ENCODE data around the gene OR5AL1. TPM values are rescaled to one million over a fixed set of nuclear protein-coding genes. Genes with fewer than 3 reads are reported as not detected.
"Not testable (repeated sequence)": the region's sequence is repeated elsewhere in the genome, so short reads cannot be mapped to it uniquely, and the experiment has no call there.

Gene OR5AL1
- not detected in 2 replicates for polyA plus RNA-seq (2014; cell fraction: cytosol; rRNA removed)
- polyA plus RNA-seq (2014; cell fraction: nucleus; rRNA removed), result not detected in 2 replicates

GRCh38 chr11:56412396-56412795, at the start of gene OR5AL1:
OR5AL1 (plus strand) TSS chr11:56412696.
- no peak for DNase-seq (ENCODE audit: low spot score)

- DNase-seq (ENCODE audit: low spot score), result no peak
These were observed 37.2 kb upstream of the OR5AL1 start, which contains the start of gene OR8U1 for GRCh38 chr11:56375324-56375723. OR8U1 (plus strand) TSS chr11:56375624; CDS start chr11:56375624, 0 bp downstream.

- no peak for DNase-seq (ENCODE audit: low spot score)
These were observed 32.4 kb upstream of the OR5AL1 start for GRCh38 chr11:56380120-56380519.

GRCh38 chr11:56394381-56394780, 18.1 kb upstream of the OR5AL1 start:
- DNase-seq (ENCODE audit: low spot score), result no peak

- no peak for DNase-seq (ENCODE audit: low spot score)
These were observed 16.4 kb upstream of the OR5AL1 start for GRCh38 chr11:56396047-56396446.

GRCh38 chr11:56401858-56402461, 10.5 kb upstream of the OR5AL1 start:
- not testable (repeated sequence) for DNase-seq (ENCODE audit: low spot score)

- DNase-seq (ENCODE audit: low spot score), result no peak
These were observed 8.1 kb upstream of the OR5AL1 start for GRCh38 chr11:56404393-56404792.

- DNase-seq (ENCODE audit: low spot score), result no peak
These were observed 1.7 kb upstream of the OR5AL1 start for GRCh38 chr11:56410801-56411200.

- no peak for DNase-seq (ENCODE audit: low spot score)
These were observed 41.0 kb downstream of the OR5AL1 start for GRCh38 chr11:56453521-56453920.

- no peak for DNase-seq (ENCODE audit: low spot score)
These were observed 44.6 kb downstream of the OR5AL1 start for GRCh38 chr11:56457076-56457475.

All from SK-N-DZ (cell line).